IgD-negative memory B cell (primary cell): ENCODE data around the gene L3MBTL3. TPM values are rescaled to one million over a fixed set of nuclear protein-coding genes. Genes with fewer than 3 reads are reported as not detected.
"Not testable (repeated sequence)": the region's sequence is repeated elsewhere in the genome, so short reads cannot be mapped to it uniquely, and the experiment has no call there.

Experiments used
- H3K27ac Mint-ChIP-seq, 3 donors: one replicate each; pipeline ENCODE4 v1.8.0; 2020 to 2022; ENCODE audit warnings: mild to moderate bottlenecking in 3 of 3, mixed read lengths in 3 of 3, moderate library complexity in 1 of 3
- H3K27me3 Mint-ChIP-seq: one replicate; pipeline ENCODE4 v1.8.0; 2021; ENCODE audit warnings: mixed read lengths
- H3K36me3 Mint-ChIP-seq: one replicate; pipeline ENCODE4 v1.8.0; 2020; ENCODE audit warnings: mild to moderate bottlenecking, mixed read lengths
- H3K4me1 Mint-ChIP-seq, 3 donors: one replicate each; pipeline ENCODE4 v1.8.0; 2020 to 2022; ENCODE audit warnings: mixed read lengths in 3 of 3, mild to moderate bottlenecking in 1 of 3
- H3K4me3 Mint-ChIP-seq, 4 donors: one replicate each; pipeline ENCODE4 v1.8.0; 2020 to 2022; ENCODE audit warnings: mild to moderate bottlenecking in 4 of 4, mixed read lengths in 4 of 4, moderate library complexity in 3 of 4
- H3K9me3 Mint-ChIP-seq, 3 donors: one replicate each; pipeline ENCODE4 v1.8.0; 2020 to 2021; ENCODE audit warnings: mixed read lengths in 3 of 3, mild to moderate bottlenecking in 1 of 3
- polyA plus RNA-seq: library from polyadenylated mRNA; unstranded; fragments of 300-500 nt; fragmentation: Illumina TruSeq; gene quantifications from one replicate; pipeline ENCODE4 v1.2.3, GENCODE V29; 2021

The L3MBTL3 gene
- polyA plus RNA-seq, 1 donor from 2014 or later: 13.5 TPM

DNA sequence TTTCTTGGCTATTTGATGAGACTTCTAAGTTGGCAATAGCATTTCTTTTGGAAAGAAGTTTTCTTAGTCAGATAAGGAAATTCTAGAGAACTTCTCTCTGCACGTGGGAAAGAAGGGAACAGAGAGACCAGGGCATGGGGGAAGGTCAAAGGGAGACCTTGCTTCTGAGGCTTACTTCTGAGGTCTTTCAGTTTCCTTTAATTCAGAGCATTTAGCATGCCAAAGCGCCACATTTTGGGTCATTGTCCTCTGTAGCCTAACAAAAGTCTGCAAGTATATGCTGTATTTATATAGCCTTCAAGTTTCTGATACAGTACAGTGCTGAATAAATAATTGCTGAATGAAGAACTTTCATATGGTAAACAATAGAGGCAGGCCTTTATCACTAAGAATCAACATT is 108.8 kb downstream of the L3MBTL3 start:
- H3K4me1 Mint-ChIP-seq: peaks cover 9 to 27% (median 11%) of the 10 kb centered on the region in 3 donors
- no peak overlapping the region for H3K27ac Mint-ChIP-seq
- no peak overlapping the region for H3K4me3 Mint-ChIP-seq
- H3K36me3 Mint-ChIP-seq: peaks cover 15% of the 10 kb centered on the region
- H3K27me3 Mint-ChIP-seq: no peaks in the 10 kb centered on the region
- no peaks in the 10 kb centered on the region for H3K9me3 Mint-ChIP-seq

GRCh38 chr6:130128326-130128725 is 109.9 kb downstream of the L3MBTL3 start:
- Mint-ChIP-seq H3K27me3 (no peaks in the 10 kb centered on the region), H3K9me3 (no peaks in the 10 kb centered on the region), H3K27ac (no peak overlapping the region), H3K36me3 (peaks cover 18% of the 10 kb centered on the region), H3K4me3 (no peak overlapping the region), H3K4me1 (peaks cover 16 to 37% (median 16%) of the 10 kb centered on the region in 3 donors)

DNA sequence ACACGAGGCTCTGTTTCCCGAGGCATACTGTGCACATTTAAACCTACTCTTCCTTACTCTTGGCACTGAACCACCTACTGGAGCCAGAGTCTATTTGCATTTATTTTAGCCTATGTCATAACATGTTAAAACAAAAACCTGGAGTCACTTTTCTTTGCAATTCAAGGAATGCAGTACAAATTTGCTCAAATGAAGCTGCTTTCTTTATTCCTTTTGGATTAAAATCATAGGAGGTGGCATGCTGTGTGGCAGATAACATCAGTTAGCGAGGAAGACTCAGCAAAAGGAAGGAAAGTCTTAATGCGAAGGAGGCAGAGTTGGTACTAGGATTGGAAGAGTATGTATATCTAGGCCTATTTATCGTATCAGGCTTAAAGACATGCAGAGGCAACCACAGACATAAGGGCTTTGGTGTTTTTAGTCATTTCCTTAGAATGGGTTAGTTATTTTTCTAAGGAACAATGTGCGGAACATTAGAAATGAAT is 111.4 kb downstream of the L3MBTL3 start:
- Mint-ChIP-seq H3K4me1 (peaks cover 16 to 41% (median 22%) of the 10 kb centered on the region in 3 donors), H3K36me3 (peaks cover 23% of the 10 kb centered on the region), H3K4me3 (no peak overlapping the region), H3K9me3 (no peaks in the 10 kb centered on the region), H3K27ac (peak overlapping the region in 1 of 3 donors; percentile 5), H3K27me3 (no peaks in the 10 kb centered on the region)

GRCh38 chr6:130132286-130132701 is 113.9 kb downstream of the L3MBTL3 start:
- peaks cover 15 to 35% (median 17%) of the 10 kb centered on the region in 3 donors for H3K4me1 Mint-ChIP-seq

DNA sequence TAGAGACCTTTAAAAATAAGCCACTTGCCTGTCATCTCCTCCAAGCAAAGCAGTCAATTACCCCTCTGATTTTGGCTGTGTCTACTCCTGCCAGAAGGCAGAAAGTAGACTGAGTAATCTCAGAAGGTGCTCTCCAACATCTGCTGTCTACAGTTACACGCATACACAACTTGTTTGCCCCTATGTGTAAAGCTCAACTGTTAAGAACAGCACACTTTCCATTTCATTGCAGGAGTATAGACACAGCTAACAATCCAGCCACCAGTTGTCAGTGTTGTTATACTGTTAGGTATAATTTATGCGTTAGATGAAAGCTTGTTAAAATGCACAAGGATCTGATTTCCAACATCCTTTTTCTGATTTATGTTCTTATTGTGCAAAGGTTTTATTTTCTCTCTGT is 116.2 kb downstream of the L3MBTL3 start:
- Mint-ChIP-seq H3K36me3 (peaks cover 44% of the 10 kb centered on the region), H3K9me3 (no peaks in the 10 kb centered on the region), H3K4me1 (peaks cover 17 to 38% (median 24%) of the 10 kb centered on the region in 3 donors), H3K27me3 (no peaks in the 10 kb centered on the region), H3K27ac (no peak overlapping the region), H3K4me3 (no peak overlapping the region)

More at GRCh38 chr6:130132286-130132701, 113.9 kb downstream of the L3MBTL3 start:
- no peaks in the 10 kb centered on the region for H3K9me3 Mint-ChIP-seq
- H3K27me3 Mint-ChIP-seq: no peaks in the 10 kb centered on the region
- peak overlapping the region; percentile 37 to 93 (median 38) for H3K27ac Mint-ChIP-seq
- H3K4me3 Mint-ChIP-seq: peak overlapping the region; percentile 38 to 79 (median 56)
- H3K36me3 Mint-ChIP-seq: peaks cover 25% of the 10 kb centered on the region

- Mint-ChIP-seq H3K27ac (peak overlapping the region in 1 of 3 donors; percentile 11), H3K36me3 (peaks cover 52% of the 10 kb centered on the region), H3K27me3 (no peaks in the 10 kb centered on the region), H3K4me3 (no peak overlapping the region), H3K9me3 (peaks cover 0 to 2% (median 0%) of the 10 kb centered on the region in 3 donors), H3K4me1 (peaks cover 17 to 22% (median 21%) of the 10 kb centered on the region in 3 donors)
These were observed 118.4 kb downstream of the L3MBTL3 start for GRCh38 chr6:130136798-130137197.

DNA sequence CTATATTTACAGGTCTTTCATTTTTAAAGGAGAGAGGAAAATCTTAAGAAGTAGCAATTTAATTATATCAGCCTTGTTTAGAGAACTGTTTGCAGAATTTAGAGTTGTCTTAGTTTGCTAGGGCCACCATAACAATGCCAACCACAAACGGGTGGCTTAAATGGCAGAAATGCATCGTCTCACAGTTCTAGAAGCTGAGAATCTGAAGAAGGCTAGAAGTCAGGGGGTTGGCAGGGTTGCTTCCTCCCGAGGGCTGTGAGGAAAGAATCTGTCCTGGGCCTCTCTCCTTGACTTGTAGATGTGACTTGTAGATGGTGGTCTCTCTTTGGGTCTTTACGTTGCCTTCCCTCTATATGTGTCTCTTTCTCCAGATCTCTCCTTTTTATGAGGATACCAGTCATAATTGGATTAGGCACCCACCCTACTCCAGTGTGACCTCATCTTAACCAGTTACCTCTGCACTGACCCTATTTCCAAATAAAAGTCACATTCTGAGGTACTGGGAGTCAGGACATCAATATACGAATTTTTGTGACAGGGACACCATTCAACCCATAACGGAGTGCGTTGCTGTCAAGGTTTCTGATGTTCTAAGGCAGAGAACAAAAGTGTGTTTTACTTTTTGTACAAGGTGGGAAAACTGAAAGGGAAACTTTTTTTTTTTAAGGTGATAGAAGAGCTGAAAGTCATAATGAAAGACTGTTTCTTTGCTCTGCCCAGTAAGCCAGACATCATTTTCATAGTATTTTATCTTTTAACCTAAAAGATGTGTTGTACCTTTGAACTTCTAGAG is 119.9 kb downstream of the L3MBTL3 start:
- Mint-ChIP-seq H3K27ac (peak overlapping the region in 2 of 3 donors; percentile 33 to 84), H3K4me1 (peaks cover 6 to 12% (median 7%) of the 10 kb centered on the region in 3 donors), H3K36me3 (peaks cover 53% of the 10 kb centered on the region), H3K27me3 (no peaks in the 10 kb centered on the region), H3K9me3 (peaks cover 0 to 2% (median 0%) of the 10 kb centered on the region in 3 donors), H3K4me3 (peak overlapping the region in 2 of 4 donors; percentile 9 to 73)

DNA sequence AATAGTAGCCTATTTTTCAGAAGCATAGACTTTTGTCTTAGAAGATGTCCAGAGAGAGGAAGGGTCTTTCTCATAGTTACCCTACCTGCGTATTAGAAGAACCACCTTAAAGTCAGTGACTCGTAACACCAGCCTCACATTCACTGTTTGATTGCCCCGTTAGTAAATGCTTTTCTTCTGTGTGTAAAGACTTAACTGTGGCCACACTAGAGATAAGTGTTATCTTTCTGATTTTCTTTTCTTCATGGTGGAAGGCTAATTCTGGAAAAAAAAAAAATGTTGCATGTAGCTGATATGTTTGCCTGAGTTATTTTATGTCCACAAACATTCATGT is 120.5 kb downstream of the L3MBTL3 start:
- H3K9me3 Mint-ChIP-seq: peaks cover 0 to 2% (median 0%) of the 10 kb centered on the region in 3 donors
- H3K27ac Mint-ChIP-seq: peak overlapping the region in 1 of 3 donors; percentile 21
- no peaks in the 10 kb centered on the region for H3K27me3 Mint-ChIP-seq
- H3K4me1 Mint-ChIP-seq: peaks cover under 1 to 12% (median 5%) of the 10 kb centered on the region in 3 donors
- H3K4me3 Mint-ChIP-seq: peak overlapping the region in 1 of 4 donors; percentile 9
- peaks cover 52% of the 10 kb centered on the region for H3K36me3 Mint-ChIP-seq

- peaks cover 0 to 12% (median 3%) of the 10 kb centered on the region in 3 donors for H3K4me1 Mint-ChIP-seq
- H3K36me3 Mint-ChIP-seq: peaks cover 46% of the 10 kb centered on the region
- no peaks in the 10 kb centered on the region for H3K27me3 Mint-ChIP-seq
- H3K9me3 Mint-ChIP-seq: peaks cover 0 to 2% (median 0%) of the 10 kb centered on the region in 3 donors
- H3K4me3 Mint-ChIP-seq: no peak overlapping the region
- no peak overlapping the region for H3K27ac Mint-ChIP-seq
These were observed 121.7 kb downstream of the L3MBTL3 start for GRCh38 chr6:130140084-130140483.

DNA sequence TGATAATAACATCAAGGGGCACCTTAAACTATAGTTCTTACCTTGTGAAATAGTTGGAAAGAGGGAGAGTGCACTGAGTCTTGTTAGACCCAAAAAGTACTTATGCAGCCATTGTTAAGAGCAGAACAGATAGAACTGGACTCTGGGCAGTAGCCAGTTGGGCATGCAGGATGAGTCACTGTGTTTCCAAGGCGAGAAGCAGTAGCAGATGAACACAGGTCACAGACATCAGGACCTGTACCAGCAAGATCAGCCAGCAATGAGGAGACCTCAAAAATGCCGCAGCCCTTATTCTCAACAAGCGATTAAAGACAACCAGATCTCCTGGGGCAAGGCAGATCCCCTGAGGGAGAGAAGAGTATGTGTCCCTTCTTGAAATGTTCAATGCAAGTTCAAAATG is 125.3 kb downstream of the L3MBTL3 start:
- Mint-ChIP-seq H3K36me3 (peaks cover 23% of the 10 kb centered on the region), H3K4me3 (no peak overlapping the region)

GRCh38 chr6:130147111-130147510 is 128.7 kb downstream of the L3MBTL3 start:
- Mint-ChIP-seq H3K27ac (peak overlapping the region in 2 of 3 donors; percentile 57 to 83), H3K36me3 (peaks cover 15% of the 10 kb centered on the region), H3K4me3 (no peak overlapping the region), H3K4me1 (no peaks in the 10 kb centered on the region), H3K9me3 (peaks cover 0 to 2% (median 0%) of the 10 kb centered on the region in 3 donors), H3K27me3 (no peaks in the 10 kb centered on the region)

More for the DNA sequence above, 125.3 kb downstream of the L3MBTL3 start:
- Mint-ChIP-seq H3K27me3 (no peaks in the 10 kb centered on the region), H3K4me1 (peaks cover 0 to 3% (median 0%) of the 10 kb centered on the region in 3 donors), H3K9me3 (peaks cover 0 to 2% (median 0%) of the 10 kb centered on the region in 3 donors), H3K27ac (peak overlapping the region in 1 of 3 donors; percentile 29)

DNA sequence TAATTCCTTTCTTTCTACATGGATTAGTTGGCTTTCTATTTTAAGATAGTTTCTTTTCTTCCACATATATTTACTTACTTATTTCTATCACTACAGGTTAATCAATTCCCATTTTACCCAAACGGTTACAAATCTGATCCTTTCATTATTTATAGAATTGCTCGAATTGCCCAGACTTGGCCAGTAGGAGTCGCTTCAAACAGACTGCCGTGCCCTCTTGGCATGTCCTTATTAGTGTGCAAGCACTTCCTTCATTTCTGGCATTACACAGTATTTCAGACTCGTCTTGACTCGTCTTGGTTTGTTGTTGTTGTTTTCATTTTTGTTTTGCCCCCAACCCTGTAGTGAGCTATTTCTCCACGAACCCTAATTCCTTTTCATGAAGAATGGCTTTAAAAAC is 129.8 kb downstream of the L3MBTL3 start:
- Mint-ChIP-seq H3K9me3 (peaks cover 0 to 2% (median 0%) of the 10 kb centered on the region in 3 donors), H3K27me3 (no peaks in the 10 kb centered on the region), H3K27ac (no peak overlapping the region), H3K36me3 (peaks cover 9% of the 10 kb centered on the region), H3K4me1 (no peaks in the 10 kb centered on the region), H3K4me3 (no peak overlapping the region)

GRCh38 chr6:130149016-130149415 is 130.6 kb downstream of the L3MBTL3 start:
- not testable (repeated sequence) for H3K36me3 Mint-ChIP-seq, H3K4me3 Mint-ChIP-seq, H3K4me1 Mint-ChIP-seq, H3K27me3 Mint-ChIP-seq, H3K27ac Mint-ChIP-seq, H3K9me3 Mint-ChIP-seq

DNA sequence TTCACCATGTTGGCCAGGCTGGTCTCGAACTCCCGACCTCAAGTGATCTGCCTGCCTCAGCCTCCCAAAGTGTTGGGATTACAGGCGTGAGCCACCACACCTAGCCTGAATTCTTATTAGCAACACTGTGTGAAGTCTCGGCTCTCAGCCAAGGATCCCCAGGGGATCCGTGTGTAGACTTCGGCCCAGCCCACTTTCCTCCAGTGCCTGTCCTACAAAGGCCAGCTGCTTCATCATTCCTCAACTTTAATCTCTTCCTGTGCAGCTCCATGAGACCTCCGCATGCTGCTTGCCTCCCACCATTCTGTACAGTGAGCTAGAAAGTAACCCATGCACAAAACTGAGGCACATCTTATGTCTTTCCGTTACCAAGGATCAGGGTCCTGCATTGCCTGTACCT is 132.5 kb downstream of the L3MBTL3 start:
- H3K27ac Mint-ChIP-seq: no peak overlapping the region
- H3K36me3 Mint-ChIP-seq: peaks cover 7% of the 10 kb centered on the region

GRCh38 chr6:130152908-130153510 is 134.6 kb downstream of the L3MBTL3 start:
- Mint-ChIP-seq H3K27ac (no peak overlapping the region), H3K36me3 (peaks cover 8% of the 10 kb centered on the region), H3K9me3 (peaks cover 0 to 2% (median 1%) of the 10 kb centered on the region in 3 donors), H3K4me1 (no peaks in the 10 kb centered on the region), H3K4me3 (no peak overlapping the region), H3K27me3 (no peaks in the 10 kb centered on the region)

More for the DNA sequence above, 132.5 kb downstream of the L3MBTL3 start:
- H3K4me1 Mint-ChIP-seq: no peaks in the 10 kb centered on the region
- no peaks in the 10 kb centered on the region for H3K27me3 Mint-ChIP-seq
- peaks cover 0 to 2% (median 0%) of the 10 kb centered on the region in 3 donors for H3K9me3 Mint-ChIP-seq
- no peak overlapping the region for H3K4me3 Mint-ChIP-seq
